ENCODE measurements around the gene RHOV.

Gene RHOV

GRCh38 chr15:40904552-40905201 is 30.6 kb upstream of the RHOV start:
- no peak for DNase-seq (ENCODE audit: extremely low read depth in 1 of 2, low read depth in 1 of 2)

DNA sequence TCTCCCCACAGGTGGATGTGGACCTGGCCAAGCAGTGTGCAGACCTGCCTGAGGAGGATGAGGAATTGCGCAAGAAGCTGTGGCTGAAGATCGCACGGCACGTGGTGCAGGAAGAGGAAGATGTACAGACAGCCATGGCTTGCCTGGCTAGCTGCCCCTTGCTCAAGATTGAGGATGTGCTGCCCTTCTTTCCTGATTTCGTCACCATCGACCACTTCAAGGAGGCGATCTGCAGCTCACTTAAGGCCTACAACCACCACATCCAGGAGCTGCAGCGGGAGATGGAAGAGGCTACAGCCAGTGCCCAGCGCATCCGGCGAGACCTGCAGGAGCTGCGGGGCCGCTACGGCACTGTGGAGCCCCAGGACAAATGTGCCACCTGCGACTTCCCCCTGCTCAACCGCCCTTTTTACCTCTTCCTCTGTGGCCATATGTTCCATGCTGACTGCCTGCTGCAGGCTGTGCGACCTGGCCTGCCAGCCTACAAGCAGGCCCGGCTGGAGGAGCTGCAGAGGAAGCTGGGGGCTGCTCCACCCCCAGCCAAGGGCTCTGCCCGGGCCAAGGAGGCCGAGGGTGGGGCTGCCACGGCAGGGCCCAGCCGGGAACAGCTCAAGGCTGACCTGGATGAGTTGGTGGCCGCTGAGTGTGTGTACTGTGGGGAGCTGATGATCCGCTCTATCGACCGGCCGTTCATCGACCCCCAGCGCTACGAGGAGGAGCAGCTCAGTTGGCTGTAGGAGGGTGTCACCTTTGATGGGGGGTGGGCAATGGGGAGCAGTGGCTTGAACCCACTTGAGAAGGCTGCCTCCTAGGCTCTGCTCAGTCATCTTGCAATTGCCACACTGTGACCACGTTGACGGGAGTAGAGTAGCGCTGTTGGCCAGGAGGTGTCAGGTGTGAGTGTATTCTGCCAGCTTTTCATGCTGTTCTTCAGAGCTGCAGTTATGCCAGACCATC is 28.8 kb upstream of the RHOV start:
- DNase-seq (ENCODE audit: extremely low read depth in 1 of 2, low read depth in 1 of 2) = no peak

DNA sequence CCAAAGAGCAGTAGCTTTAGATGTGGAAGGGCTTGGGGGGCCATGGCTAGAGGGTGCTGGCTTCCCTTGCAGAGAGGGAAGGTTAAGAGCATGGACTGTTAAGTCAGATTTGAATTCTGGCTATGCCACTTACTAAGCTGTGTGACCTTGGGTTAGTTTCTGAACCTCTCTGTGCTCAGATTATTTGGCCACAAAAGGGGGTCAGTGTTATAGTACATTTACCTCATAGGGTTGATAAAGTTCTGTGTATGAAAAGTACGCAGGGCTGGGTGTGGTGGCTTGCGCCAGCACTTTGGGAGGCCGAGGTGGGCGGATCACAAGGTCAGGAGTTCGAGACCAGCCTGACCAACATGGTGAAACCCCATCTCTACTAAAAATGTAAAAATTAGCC is 27.0 kb upstream of the RHOV start:
- DNase-seq (ENCODE audit: extremely low read depth in 1 of 2, low read depth in 1 of 2) = no peak

- no peak for DNase-seq (ENCODE audit: extremely low read depth in 1 of 2, low read depth in 1 of 2)
Measured at GRCh38 chr15:40900256-40901052, 26.4 kb upstream of the RHOV start.

DNA sequence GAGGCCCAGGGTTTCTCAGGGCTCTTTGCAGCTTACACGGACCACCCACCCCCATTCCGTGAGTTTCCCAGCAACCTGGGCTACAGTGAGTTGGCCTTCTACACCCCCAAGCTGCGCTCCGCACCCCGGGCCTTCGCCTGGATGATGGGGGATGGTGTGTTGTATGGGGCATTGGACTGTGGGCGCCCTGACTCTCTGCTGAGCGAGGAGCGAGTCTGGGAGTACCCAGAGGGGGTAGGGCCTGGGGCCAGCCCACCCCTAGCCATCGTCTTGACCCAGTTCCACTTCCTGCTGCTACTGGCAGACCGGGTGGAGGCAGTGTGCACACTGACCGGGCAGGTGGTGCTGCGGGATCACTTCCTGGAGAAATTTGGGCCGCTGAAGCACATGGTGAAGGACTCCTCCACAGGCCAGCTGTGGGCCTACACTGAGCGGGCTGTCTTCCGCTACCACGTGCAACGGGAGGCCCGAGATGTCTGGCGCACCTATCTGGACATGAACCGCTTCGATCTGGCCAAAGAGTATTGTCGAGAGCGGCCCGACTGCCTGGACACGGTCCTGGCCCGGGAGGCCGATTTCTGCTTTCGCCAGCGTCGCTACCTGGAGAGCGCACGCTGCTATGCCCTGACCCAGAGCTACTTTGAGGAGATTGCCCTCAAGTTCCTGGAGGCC is 25.6 kb upstream of the RHOV start:
- DNase-seq (ENCODE audit: extremely low read depth in 1 of 2, low read depth in 1 of 2) = no peak

GRCh38 chr15:40894681-40895448 is 20.8 kb upstream of the RHOV start:
- peak in 1 of 2 donors; percentile 47 for DNase-seq (ENCODE audit: extremely low read depth in 1 of 2, low read depth in 1 of 2)

DNA sequence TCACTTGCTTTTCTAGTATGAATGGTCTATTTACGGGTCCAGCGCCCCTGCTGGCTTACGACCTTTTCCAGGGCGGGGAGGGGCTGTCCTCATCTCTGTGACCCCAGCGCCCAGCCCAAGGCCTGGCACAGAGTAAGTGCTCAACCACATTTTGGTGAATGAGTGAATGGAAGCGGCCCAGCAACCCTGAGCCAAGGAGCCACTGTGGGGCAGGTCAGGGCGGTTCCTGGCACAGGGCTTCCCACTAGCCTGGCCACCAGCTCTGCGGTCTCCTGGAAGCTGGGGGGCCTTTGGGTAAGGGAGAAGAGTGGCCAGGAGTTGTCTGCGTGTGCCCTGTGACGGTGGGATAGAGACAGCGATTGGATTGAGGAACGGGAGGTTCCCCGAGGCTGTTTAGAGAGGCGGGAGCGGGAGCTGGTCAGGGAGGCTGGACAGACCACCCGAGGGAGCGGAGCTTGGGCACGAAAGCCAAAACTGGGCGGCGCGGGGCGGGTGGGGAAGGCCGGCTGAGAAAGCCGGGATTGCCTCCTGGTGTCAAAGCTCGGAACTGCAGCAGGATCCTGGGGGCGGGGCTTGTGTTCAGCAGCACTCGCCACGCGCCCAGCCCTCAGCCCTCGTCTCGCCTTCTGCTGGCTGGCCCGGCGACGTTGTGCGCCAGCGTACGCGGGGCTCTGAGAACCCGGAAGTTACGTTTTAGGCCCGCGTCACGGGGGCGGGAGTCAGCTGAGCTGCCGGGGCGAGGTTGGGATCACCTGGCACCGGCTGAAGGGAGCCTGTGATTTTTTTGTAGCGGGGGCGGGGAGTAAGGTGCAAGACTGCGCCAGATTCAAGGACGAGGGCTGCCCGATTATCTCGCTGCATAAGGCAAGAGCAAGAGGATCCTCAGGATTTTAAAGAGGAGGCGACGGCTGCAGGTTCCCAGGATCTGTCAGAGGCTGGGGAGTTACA is 20.0 kb upstream of the RHOV start, which contains the start of gene VPS18:
Gene VPS18, plus strand, starts transcription at position 718 of the 948 bp plus-strand sequence. CDS start 319 bp downstream, outside the sequence.
- DNase-seq (ENCODE audit: extremely low read depth in 1 of 2, low read depth in 1 of 2) = peak; percentile 96 to 97

- no peak for DNase-seq (ENCODE audit: extremely low read depth in 1 of 2, low read depth in 1 of 2)
Measured at GRCh38 chr15:40893019-40893670, 19.1 kb upstream of the RHOV start.

DNA sequence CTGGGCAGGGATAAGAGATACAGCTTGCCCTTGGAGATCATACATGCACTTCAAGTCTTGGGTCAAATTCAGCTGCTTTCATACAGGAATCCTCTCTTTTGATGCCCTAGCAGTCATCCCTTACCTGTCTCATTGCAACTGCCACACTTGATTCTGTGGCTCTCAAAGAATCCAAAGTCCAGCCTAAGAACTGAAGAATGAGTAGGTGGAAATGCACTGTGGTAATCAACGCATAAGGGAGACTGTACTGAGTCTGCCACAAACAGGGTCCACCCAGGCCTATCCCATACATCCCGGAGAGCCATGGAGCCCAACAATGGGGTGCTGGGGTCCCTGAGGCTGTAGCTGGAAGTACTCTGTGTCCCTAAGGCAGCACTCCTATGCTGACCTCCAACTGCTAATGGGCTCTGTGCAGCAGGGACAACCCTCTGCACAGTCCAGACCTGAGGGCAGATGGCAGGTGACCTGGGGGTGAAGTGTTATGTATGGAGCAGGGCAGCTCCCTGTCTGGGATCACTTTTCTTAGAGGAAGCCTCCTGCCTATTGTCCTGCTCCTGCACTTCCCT is 18.5 kb upstream of the RHOV start:
- DNase-seq (ENCODE audit: extremely low read depth in 1 of 2, low read depth in 1 of 2) = no peak

DNA sequence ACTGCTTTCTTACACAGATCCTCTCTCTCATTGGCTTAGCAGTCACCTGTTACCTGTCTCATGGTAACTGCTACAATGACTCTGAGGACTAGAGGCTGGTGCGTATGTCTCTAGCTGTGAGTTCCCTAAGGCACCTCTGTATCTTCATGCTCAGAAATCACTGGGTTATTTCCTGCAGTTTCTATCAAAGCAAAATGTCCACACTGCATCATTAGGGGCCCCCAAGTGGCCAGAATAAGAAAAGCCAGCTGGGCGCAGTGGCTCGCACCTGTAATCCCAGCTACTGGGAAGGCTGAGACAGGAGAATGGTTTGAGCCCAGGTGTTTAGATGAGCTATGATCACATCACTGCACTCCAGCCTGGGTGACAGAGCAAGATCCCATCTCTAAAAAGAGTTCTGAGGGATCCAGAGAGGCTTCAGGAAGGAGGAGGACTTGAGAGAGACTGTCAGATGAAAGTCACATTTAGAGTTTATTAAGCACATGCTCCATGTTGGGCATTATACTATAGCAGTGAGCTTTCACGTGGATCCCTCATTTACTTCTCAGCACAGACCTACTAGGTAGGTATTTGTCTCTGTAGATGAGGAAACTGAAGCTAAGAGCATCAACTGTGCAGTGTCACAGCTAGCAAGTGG is 17.9 kb upstream of the RHOV start:
- no peak for DNase-seq (ENCODE audit: extremely low read depth in 1 of 2, low read depth in 1 of 2)

- no peak for DNase-seq (ENCODE audit: extremely low read depth in 1 of 2, low read depth in 1 of 2)
Measured at GRCh38 chr15:40891138-40891537, 17.1 kb upstream of the RHOV start.

- DNase-seq (ENCODE audit: extremely low read depth in 1 of 2, low read depth in 1 of 2) = no peak
Measured at GRCh38 chr15:40889112-40889511, 15.1 kb upstream of the RHOV start.

DNA sequence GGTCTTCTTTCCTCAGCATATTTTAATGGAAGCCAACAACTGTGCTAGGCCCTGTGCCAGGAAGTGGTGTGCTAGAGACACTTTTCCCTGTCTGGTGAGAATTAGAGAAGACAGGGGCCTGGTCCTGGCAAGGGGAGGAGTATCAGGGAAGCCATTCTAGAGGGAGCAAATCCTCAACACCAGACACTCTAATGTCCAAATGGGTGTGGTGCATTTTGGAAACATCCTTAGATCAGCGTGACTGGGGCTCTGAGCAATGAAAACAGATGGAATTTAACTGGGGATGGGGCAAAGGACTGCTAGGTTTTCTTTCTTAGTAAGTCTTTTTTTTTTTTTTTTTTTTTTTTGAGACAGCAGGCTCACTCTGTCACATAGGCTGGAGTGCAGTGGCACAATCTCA is 12.6 kb upstream of the RHOV start:
- DNase-seq (ENCODE audit: extremely low read depth in 1 of 2, low read depth in 1 of 2) = no peak

GRCh38 chr15:40881351-40881750 is 7.3 kb upstream of the RHOV start:
- no peak for DNase-seq (ENCODE audit: extremely low read depth in 1 of 2, low read depth in 1 of 2)

- no peak for DNase-seq (ENCODE audit: extremely low read depth in 1 of 2, low read depth in 1 of 2)
Measured at GRCh38 chr15:40879609-40880008, 5.6 kb upstream of the RHOV start.

GRCh38 chr15:40878785-40879184 is 4.8 kb upstream of the RHOV start:
- no peak for DNase-seq (ENCODE audit: extremely low read depth in 1 of 2, low read depth in 1 of 2)

- no peak for DNase-seq (ENCODE audit: extremely low read depth in 1 of 2, low read depth in 1 of 2)
Measured at GRCh38 chr15:40877694-40878093, 3.7 kb upstream of the RHOV start.

All from stimulated activated CD8-positive, alpha-beta memory T cell treated with anti-CD3 and anti-CD28 coated beads, Interleukin-7, amount 100 ng/mL, for 48 hours (primary cell).